Activated naive CD4-positive, alpha-beta T cell treated with anti-CD3 and anti-CD28 coated beads, Interleukin-2, amount 10 ng/mL, durations not matched to agents 7 days and 5 days (primary cell): ENCODE measurements around the gene TRIM25.
"Not testable (repeated sequence)": the region's sequence is repeated elsewhere in the genome, so short reads cannot be mapped to it uniquely, and the experiment has no call there.

Source experiments
- CTCF ChIA-PET: fragments of 350-600 bp; sonication (Branson Sonifier 250); formaldehyde crosslinking; loops from one replicate; lab custom pipeline; 2021; ENCODE audit warnings: antibody characterized with exemption; lab: Charles Lee
- DNase-seq: peaks from one replicate; pipeline ENCODE4 v3.0.0-alpha.2; 2020
- H3K27ac Mint-ChIP-seq: one replicate; pipeline ENCODE4 v1.8.0; 2021; ENCODE audit warnings: mild to moderate bottlenecking, moderate library complexity, mixed read lengths
- H3K27me3 Mint-ChIP-seq: one replicate; pipeline ENCODE4 v1.8.0; 2021; ENCODE audit warnings: mild to moderate bottlenecking, mixed read lengths
- H3K36me3 Mint-ChIP-seq: one replicate; pipeline ENCODE4 v1.8.0; 2021; ENCODE audit warnings: mixed read lengths
- H3K4me1 Mint-ChIP-seq: one replicate; pipeline ENCODE4 v1.8.0; 2021; ENCODE audit warnings: mixed read lengths
- H3K4me3 Mint-ChIP-seq: one replicate; pipeline ENCODE4 v1.8.0; 2021; ENCODE audit warnings: mild to moderate bottlenecking, moderate library complexity, mixed read lengths
- H3K9me3 Mint-ChIP-seq: one replicate; pipeline ENCODE4 v1.8.0; 2021; ENCODE audit warnings: mixed read lengths

The TRIM25 gene, protein sequence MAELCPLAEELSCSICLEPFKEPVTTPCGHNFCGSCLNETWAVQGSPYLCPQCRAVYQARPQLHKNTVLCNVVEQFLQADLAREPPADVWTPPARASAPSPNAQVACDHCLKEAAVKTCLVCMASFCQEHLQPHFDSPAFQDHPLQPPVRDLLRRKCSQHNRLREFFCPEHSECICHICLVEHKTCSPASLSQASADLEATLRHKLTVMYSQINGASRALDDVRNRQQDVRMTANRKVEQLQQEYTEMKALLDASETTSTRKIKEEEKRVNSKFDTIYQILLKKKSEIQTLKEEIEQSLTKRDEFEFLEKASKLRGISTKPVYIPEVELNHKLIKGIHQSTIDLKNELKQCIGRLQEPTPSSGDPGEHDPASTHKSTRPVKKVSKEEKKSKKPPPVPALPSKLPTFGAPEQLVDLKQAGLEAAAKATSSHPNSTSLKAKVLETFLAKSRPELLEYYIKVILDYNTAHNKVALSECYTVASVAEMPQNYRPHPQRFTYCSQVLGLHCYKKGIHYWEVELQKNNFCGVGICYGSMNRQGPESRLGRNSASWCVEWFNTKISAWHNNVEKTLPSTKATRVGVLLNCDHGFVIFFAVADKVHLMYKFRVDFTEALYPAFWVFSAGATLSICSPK

DNA sequence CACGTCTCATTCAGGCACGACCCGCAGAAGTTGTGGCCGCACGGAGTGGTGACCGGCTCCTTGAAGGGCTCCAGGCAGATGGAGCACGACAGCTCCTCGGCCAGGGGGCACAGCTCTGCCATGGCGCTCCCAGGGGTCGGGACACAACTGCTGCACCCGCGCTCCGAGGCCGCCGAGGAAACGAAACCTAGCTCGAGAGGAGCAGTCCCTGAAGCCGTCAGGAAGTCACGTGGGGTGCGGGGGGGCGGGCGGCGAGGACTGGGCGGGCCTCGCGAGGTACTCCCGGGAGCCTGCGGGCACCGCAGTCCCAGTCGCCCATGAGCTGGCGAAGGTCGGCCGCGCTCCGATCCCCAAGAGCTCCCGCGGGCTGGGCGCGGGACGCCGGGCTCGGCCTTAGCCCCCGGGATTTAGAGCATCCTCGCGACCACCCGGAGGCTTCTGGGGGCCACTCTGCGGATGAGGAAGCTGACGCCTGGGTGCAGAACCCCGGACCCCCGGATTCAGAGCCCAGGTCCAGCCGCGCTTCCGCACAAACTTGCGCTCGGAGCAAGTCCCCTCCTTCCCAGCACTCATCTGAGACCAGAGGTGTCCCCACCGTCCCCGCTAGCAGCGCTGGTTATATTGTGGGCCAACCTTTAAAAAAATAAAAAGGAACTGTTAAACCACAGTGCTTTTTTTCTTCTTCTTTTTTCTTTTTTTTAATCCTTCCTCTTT lies at the start of gene TRIM25:
TRIM25 (minus strand) TSS at position 183 of the 714 bp plus-strand sequence; CDS start at position 122, 61 bp downstream.
- Mint-ChIP-seq H3K4me1 (peaks cover 56% of the 10 kb centered on the region), H3K4me3 (peak within 1 kb of the TSS; percentile 88), H3K27me3 (no peaks in the 10 kb centered on the region), H3K9me3 (peaks cover 14% of the 10 kb centered on the region), H3K27ac (peak within 1 kb of the TSS; percentile 93), H3K36me3 (peaks cover 29% of the 10 kb centered on the region)
- CTCF ChIA-PET: interaction anchor here (1.2 kb wide), 1 partner anchor 25 kb away, joined by 4 read pairs; no protein-coding TSS in a partner anchor
- DNase-seq: peak; percentile 94

DNA sequence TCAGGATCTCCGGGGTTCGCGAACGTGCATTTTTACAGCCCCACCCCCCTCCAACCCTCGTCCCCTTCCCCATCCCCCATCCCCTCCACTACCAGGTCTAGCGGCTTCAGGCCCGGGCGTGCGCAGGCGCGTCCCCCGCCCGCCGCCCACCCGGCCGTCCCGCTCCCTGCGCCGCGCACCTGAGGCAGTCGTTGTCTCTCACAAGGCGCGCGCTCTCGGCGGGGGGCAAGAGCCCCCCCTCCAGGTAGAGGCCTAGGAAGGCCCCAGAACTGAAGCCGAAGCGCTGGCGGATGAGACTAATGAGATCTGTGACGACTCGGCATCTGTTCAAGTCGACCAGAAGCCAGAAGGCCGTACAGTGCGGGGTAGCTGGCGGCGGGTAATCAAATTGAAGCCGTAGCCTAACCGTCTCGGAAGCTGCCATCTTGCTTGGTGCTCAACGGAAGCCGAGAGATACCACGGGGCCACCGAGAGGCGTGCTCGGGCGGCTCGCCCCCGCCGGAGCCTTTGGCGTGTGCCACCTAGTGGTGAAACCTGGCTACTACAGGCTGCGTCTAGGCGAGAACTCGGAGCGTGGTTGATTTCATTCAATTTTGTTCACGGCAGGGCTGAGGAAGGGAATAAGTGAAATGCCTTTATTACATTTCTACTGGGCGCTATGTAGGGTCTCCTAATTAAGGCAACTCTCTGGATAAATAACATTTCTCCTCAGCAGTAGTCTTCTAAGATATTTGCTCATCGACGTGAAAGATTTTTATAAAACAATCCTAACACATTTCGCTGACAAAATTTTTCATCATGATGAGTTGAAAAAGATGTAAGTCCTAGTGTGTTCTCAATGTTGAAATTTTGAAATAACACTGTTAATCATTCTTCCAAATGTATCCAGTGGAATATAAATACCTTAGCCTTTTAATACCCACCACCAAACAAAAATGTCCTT lies 47.0 kb upstream of the TRIM25 start, which contains the start of gene COIL:
COIL (minus strand) TSS at position 455 of the 943 bp plus-strand sequence; CDS start at position 424, 31 bp downstream.
- Mint-ChIP-seq H3K27me3 (peaks cover 15% of the 10 kb centered on the region), H3K9me3 (no peaks in the 10 kb centered on the region), H3K27ac (peak within 1 kb of the TSS; percentile 91), H3K4me1 (peaks cover 25% of the 10 kb centered on the region), H3K36me3 (peaks cover 7% of the 10 kb centered on the region), H3K4me3 (peak within 1 kb of the TSS; percentile 79)
- peak; percentile 96 for DNase-seq
- CTCF ChIA-PET: interaction anchor here (0.7 to 0.9 kb wide), 4 partner anchors 12 to 143 kb away, joined by 3 to 4 read pairs (median 3); no protein-coding TSS in a partner anchor

DNA sequence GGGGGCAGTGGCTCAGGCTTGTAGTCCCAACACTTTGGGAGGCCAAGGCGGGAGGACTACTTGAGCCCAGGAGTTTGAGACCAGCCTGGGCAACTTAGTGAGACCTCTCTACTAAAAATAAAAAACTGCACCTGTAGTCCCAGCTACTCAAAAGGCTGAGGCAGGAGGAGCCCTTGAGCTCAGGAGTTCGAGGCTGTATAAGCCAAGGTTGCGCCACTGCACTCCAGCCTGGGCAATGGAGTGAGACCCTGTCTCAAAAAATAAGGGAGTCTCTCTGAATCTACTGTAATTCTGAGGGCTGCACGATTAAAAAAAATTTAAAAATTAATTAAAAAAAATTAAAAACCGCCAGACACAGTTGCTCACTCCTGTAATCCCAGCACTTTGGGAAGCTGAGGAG lies 43.1 kb upstream of the TRIM25 start:
- peaks cover 9% of the 10 kb centered on the region for H3K36me3 Mint-ChIP-seq
- H3K27me3 Mint-ChIP-seq: peaks cover 9% of the 10 kb centered on the region
- no peaks in the 10 kb centered on the region for H3K9me3 Mint-ChIP-seq
- H3K4me1 Mint-ChIP-seq: peaks cover 28% of the 10 kb centered on the region
- no peak for DNase-seq
- no peak overlapping the region for H3K27ac Mint-ChIP-seq
- no peak overlapping the region for H3K4me3 Mint-ChIP-seq
- CTCF ChIA-PET: no interaction called here

DNA sequence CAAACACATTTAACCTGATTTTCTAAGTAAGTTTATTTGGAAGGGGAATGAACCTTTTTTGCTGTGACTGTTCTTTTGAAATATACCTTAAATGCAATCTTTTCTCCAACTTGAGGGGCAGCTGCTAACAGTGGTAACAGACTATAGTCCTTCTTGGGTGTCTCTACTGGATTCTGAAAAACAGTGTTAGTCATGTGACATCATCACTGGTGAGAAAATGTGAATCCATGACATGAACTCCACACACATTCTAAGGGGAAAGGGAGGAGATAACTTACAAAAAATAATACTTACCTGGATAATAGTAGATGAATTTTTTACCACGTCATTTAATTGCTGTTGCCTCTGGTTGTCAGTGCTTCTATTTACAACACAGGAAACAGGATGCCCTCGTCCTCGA lies 35.7 kb upstream of the TRIM25 start:
- peak overlapping the region; percentile 31 for H3K27ac Mint-ChIP-seq
- CTCF ChIA-PET: no interaction called here
- no peaks in the 10 kb centered on the region for H3K27me3 Mint-ChIP-seq
- H3K36me3 Mint-ChIP-seq: peaks cover 33% of the 10 kb centered on the region
- no peaks in the 10 kb centered on the region for H3K9me3 Mint-ChIP-seq
- DNase-seq: no peak
- H3K4me3 Mint-ChIP-seq: no peak overlapping the region
- H3K4me1 Mint-ChIP-seq: peaks cover 17% of the 10 kb centered on the region

DNA sequence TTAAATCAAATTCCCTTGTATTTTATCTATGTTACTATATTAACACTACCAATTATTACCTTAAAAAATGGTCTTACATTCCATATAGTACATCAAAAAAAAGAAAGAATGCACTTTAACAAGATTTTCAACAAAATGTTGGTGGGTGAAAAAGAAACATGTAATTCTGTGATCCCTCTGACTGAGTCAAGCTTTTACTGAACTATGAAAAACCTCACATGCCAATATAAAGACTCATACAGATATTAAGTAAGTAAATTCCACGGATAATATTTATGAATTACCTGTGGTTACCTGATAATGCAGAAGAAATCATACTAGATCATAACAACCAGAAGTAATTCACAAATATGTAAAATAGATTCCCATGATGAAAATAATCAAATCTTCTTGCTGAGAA lies 34.6 kb upstream of the TRIM25 start:
- peaks cover 17% of the 10 kb centered on the region for H3K4me1 Mint-ChIP-seq
- H3K27ac Mint-ChIP-seq: no peak overlapping the region
- peaks cover 38% of the 10 kb centered on the region for H3K36me3 Mint-ChIP-seq
- no peak for DNase-seq
- no peaks in the 10 kb centered on the region for H3K27me3 Mint-ChIP-seq
- H3K4me3 Mint-ChIP-seq: no peak overlapping the region
- H3K9me3 Mint-ChIP-seq: no peaks in the 10 kb centered on the region
- CTCF ChIA-PET: no interaction called here

DNA sequence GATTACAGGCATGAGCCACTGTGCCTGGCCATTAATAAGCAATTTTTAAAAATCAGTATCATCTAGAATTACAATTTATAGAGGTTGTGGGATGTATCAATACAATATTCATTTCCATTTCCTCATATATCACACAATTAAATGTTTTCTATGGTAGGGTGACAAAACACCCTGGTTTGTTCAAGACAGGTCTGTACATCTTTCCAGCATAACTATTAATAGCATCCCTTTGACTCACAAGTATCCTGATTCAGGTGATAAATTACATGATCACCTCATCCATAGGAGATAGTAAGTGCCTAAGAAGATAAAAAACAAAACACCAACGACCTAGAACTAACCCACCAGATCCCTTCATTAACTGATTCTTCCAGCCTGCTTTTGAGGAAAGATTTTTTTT lies 33.9 kb upstream of the TRIM25 start:
- H3K27ac Mint-ChIP-seq: no peak overlapping the region
- no peak for DNase-seq
- H3K9me3 Mint-ChIP-seq: no peaks in the 10 kb centered on the region
- H3K36me3 Mint-ChIP-seq: peaks cover 41% of the 10 kb centered on the region
- H3K4me1 Mint-ChIP-seq: peaks cover 17% of the 10 kb centered on the region
- no peak overlapping the region for H3K4me3 Mint-ChIP-seq
- CTCF ChIA-PET: no interaction called here
- no peaks in the 10 kb centered on the region for H3K27me3 Mint-ChIP-seq

DNA sequence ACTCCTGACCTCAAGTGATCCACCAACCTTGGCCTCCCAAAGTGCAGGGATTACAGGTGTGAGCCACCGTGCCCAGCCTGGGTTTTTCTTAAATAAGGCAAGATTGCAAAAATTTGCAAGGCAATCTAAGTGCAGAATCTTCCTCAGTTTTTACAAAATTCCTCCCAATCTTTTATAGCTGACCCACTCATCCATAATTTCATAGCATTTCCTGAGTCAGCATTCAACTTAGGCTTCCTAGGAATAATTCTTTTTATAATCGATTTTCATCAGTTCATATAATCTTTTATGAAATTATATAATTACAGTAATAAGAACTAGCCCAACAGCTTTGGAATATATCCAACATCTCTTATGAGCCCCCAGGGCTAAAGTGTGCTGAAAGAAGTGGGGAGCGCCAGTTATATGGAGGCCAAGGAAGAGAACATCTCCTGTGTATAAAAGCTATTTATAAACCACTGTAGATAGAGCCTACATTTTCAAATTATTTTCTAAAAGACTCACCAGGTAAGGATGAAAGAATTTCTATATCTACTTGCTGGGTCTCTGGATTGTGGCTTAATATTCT lies 32.2 kb upstream of the TRIM25 start:
- CTCF ChIA-PET: interaction anchor here (0.6 to 0.7 kb wide), 2 partner anchors 49 to 78 kb away, joined by 4 to 5 read pairs; no protein-coding TSS in a partner anchor
- H3K4me3 Mint-ChIP-seq: no peak overlapping the region
- H3K36me3 Mint-ChIP-seq: peaks cover 51% of the 10 kb centered on the region
- no peaks in the 10 kb centered on the region for H3K27me3 Mint-ChIP-seq
- no peaks in the 10 kb centered on the region for H3K9me3 Mint-ChIP-seq
- H3K27ac Mint-ChIP-seq: no peak overlapping the region
- DNase-seq: no peak
- H3K4me1 Mint-ChIP-seq: peaks cover 15% of the 10 kb centered on the region

DNA sequence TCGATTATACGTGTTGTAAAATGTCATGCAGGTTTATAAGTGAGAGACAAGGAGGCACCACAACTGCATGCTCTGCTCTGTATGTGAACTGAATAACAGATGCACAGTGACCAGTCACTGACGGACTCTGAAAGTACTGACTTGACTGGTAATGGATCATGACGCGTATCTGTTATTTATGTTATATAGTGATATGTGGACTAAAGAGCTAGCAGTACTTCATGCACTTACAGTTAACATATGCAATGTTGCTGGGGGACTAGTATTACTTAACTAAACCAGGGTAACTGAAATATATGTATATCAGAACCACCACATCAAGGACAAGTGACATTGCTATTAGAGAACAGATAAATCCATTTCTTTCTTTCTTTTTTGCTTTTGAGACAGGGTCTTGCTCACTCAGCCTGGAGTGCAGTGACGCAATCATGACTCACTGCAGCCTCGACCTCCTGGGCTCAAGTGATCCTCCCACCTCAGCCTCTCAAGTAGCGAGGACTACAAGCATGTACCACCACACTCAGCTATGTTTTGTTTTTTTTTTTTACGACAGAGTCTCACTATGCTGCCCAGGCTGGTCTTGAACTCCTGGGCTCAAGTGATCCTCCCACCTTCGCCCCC lies 29.8 kb upstream of the TRIM25 start:
- no peak overlapping the region for H3K27ac Mint-ChIP-seq
- no peaks in the 10 kb centered on the region for H3K27me3 Mint-ChIP-seq
- DNase-seq: no peak
- no peak overlapping the region for H3K4me3 Mint-ChIP-seq
- H3K9me3 Mint-ChIP-seq: no peaks in the 10 kb centered on the region
- CTCF ChIA-PET: interaction anchor here (0.7 kb wide), 1 partner anchor 357 kb away, joined by 3 read pairs; no protein-coding TSS in a partner anchor
- peaks cover 45% of the 10 kb centered on the region for H3K36me3 Mint-ChIP-seq
- H3K4me1 Mint-ChIP-seq: peaks cover 2% of the 10 kb centered on the region

DNA sequence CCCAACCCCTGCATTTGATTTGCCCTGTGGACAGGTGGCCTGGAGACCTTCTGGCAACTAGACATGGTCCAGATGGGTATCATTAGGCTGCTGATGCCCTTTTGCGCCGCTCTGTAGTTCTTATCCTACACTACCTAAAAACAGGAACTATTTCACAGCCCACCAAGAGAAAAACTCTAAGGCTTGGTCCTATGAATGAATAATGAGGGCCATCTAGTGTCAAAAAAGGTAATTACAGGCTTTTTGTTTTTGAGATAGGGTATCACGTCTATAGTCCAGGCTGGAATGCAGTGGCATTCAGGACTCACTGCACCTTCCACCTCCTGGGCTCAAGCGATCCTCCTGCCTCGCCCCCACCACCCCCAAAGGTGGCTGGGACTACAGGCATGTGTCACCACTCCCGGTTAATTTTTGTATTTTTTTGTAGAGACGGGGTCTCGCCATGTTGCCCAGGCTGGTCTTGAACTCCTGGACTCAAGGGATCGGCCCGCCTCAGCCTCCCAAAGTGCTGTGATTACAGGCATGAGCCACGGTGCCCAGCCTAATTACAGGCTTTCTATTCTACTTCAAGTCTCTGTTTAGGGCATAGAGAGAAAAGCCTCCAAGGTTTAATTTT lies 26.1 kb upstream of the TRIM25 start:
- CTCF ChIA-PET: interaction anchor here (0.6 to 1.6 kb wide), 17 partner anchors 11 to 160 kb away, joined by 3 to 35 read pairs (median 4); partner anchors contain the start of genes C17orf67, DGKE and TRIM25
- Mint-ChIP-seq H3K9me3 (no peaks in the 10 kb centered on the region), H3K27ac (no peak overlapping the region), H3K4me1 (peaks cover 11% of the 10 kb centered on the region), H3K27me3 (no peaks in the 10 kb centered on the region), H3K36me3 (peaks cover 52% of the 10 kb centered on the region), H3K4me3 (no peak overlapping the region)
- no peak for DNase-seq

DNA sequence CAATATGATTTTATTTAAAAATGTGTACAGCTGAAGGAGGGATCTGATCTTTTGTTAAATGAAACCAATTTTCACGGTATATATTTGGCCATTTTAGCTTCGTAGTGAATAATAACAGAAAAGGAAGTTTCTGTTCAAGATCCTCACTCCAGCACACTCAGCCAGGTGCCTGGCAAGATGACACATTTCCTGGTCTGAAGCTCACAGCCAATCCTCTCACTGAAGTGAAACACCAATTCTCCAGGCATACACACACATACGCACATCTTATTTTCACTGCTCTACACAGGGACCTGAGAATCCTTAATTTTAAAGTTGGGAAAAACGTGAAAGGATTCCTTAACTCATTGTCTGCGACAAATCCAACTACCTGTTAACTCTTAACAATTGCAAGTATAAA lies 24.4 kb upstream of the TRIM25 start:
- CTCF ChIA-PET: interaction anchor here (0.5 to 1.0 kb wide), 3 partner anchors 119 to 360 kb away, joined by 3 to 6 read pairs (median 3); no protein-coding TSS in a partner anchor
- DNase-seq, H3K4me3 Mint-ChIP-seq, H3K27ac Mint-ChIP-seq, H3K9me3 Mint-ChIP-seq, H3K27me3 Mint-ChIP-seq: not testable (repeated sequence)
- H3K4me1 Mint-ChIP-seq: peaks cover 15% of the 10 kb centered on the region
- peaks cover 51% of the 10 kb centered on the region for H3K36me3 Mint-ChIP-seq

DNA sequence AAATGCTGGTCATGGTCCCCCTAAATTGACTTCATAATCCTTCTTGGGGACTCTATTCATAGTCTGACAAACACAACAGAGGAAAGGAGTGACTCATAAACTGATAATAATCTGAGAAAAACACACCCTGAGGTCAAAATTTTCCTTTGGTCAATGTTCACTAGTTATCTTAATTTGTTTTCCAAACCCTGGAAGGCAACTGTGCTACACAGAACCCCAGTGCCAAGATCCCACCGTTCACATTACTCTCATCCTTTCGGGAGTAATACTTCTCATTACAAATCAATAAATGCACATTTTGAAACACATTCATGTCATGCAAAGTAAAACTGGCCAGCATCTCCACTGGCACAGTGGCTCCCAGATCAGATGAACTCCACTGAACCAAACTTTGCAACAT lies 23.8 kb upstream of the TRIM25 start:
- H3K4me1 Mint-ChIP-seq: peaks cover 15% of the 10 kb centered on the region
- no peak overlapping the region for H3K27ac Mint-ChIP-seq
- no peaks in the 10 kb centered on the region for H3K27me3 Mint-ChIP-seq
- CTCF ChIA-PET: interaction anchor here (0.5 to 1.0 kb wide), 3 partner anchors 118 to 359 kb away, joined by 3 to 6 read pairs (median 3); no protein-coding TSS in a partner anchor
- no peak overlapping the region for H3K4me3 Mint-ChIP-seq
- no peaks in the 10 kb centered on the region for H3K9me3 Mint-ChIP-seq
- no peak for DNase-seq
- peaks cover 52% of the 10 kb centered on the region for H3K36me3 Mint-ChIP-seq

DNA sequence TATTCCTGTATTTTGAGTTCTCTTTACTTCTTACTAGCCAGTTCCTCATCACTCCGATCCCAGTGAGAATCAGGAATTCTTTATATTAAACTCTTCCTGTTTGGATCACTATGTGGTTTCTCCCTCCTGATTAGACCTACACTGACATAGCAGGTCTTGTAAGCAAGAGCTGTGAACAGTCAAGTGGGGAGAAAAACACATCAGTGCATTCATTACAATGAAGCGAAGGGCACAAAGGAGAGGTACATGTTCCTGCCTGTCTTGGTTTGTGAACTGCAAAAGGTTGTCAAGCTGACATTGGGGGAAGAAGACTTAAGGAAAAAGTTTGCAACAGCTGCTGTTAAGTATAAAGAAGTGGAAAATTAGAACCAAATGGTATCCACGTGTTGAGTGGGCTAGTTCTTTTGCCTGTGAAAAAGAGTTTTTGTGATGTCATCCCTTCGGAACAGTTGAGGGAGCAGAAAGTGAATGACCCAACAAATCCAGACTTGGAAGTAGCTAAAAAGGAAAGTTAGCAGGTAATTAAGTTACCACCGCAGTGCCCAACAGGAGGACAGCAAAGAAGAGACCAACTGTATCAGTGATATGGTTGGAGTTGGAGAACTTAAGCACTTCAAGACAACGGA lies 23.0 kb upstream of the TRIM25 start:
- CTCF ChIA-PET: interaction anchor here (1.3 kb wide), 1 partner anchor 47 kb away, joined by 3 read pairs; no protein-coding TSS in a partner anchor
- Mint-ChIP-seq H3K36me3 (peaks cover 50% of the 10 kb centered on the region), H3K9me3 (no peaks in the 10 kb centered on the region), H3K27me3 (no peaks in the 10 kb centered on the region), H3K4me3 (no peak overlapping the region), H3K27ac (no peak overlapping the region), H3K4me1 (peaks cover 15% of the 10 kb centered on the region)
- DNase-seq: no peak
